ENCODE data around the gene DNAJC21. TPM values are rescaled to one million over a fixed set of nuclear protein-coding genes. Genes with fewer than 3 reads are reported as not detected.

DNAJC21 gene
- total and polyA plus RNA-seq, 9 of the 15 experiments (the other 6 are each of a cell fraction or from before 2014, with no cell fraction given): 26.6 to 105 (median 70.7) TPM

- POLR2A ChIA-PET: interaction anchor here (0.9 to 1.5 kb wide), 6 partner anchors 9 to 16 kb away, joined by 3 to 5 read pairs (median 4); partner anchors contain the start of gene DNAJC21
- H3K36me3 ChIP-seq (ENCODE audit: control insufficient read depth, insufficient read depth, low read length): peaks cover 86% of the 10 kb centered on the region
- no peak overlapping the region for H2AFZ ChIP-seq (ENCODE audit: low read depth, low read length)
- H3K4me2 ChIP-seq (ENCODE audit: insufficient read depth, low read length): no peak overlapping the region
- H3K27ac ChIP-seq (ENCODE audit: extremely low read depth, low read depth, low read length): no peak overlapping the region
- CTCF ChIA-PET (ENCODE audit: low intra/inter-chr PET ratio): no interaction called here
- H3K9ac ChIP-seq (ENCODE audit: insufficient read depth in 1 of 2, low read depth in 2 of 2, low read length in 2 of 2): no peak overlapping the region
- H3K9me1 ChIP-seq (ENCODE audit: control insufficient read depth, insufficient read depth, low read length): no peaks in the 10 kb centered on the region
- DNase-seq (ENCODE audit: extremely low read depth in 1 of 4, low spot score in 3 of 4): no peak
- no peaks in the 10 kb centered on the region for H3K79me2 ChIP-seq (ENCODE audit: control insufficient read depth, insufficient read depth, low read length)
- no peaks in the 10 kb centered on the region for H4K20me1 ChIP-seq (replicated peaks; ENCODE audit: control insufficient read depth, insufficient read depth, low read length)
- WGBS (ENCODE audit: insufficient coverage, low coverage, missing lambda C conversion rate): 100% methylated on average over 2 of the region's 2 CpGs
- in situ Hi-C loops (cut with MboI) (no loop called here), intact Hi-C loops (cut with micrococcal nuclease) (no loop called here)
- BruUV-seq (replicated peaks): no TSS peak
- H3K27me3 ChIP-seq (ENCODE audit: control insufficient read depth in 2 of 2, insufficient read depth in 2 of 2, low read length in 2 of 2): no peaks in the 10 kb centered on the region
- no peak for FAIRE-seq
- H3K9me3 ChIP-seq (replicated peaks; ENCODE audit: control insufficient read depth, insufficient read depth, low read depth, low read length): no peaks in the 10 kb centered on the region
- H3K4me3 ChIP-seq: no peak overlapping the region
- no peak for ATAC-seq
- H3K4me1 ChIP-seq (replicated peaks in 1 of 2; ENCODE audit: control insufficient read depth in 2 of 2, insufficient read depth in 2 of 2, low read length in 2 of 2): no peaks in the 10 kb centered on the region
- no peak for TF ChIP-seq NFYB (IDR thresholded peaks at IDR 0.05; ENCODE audit: extremely low read depth, insufficient read length)
- TF ChIP-seq GATA2 (CRISPR knock-in tag; IDR thresholded peaks at IDR 0.05): no peak
- TF ChIP-seq ZNF584 (CRISPR knock-in tag; IDR thresholded peaks at IDR 0.05; ENCODE audit: low read depth): no peak
- no peak for TF ChIP-seq KDM2B (CRISPR knock-in tag; IDR thresholded peaks at IDR 0.05)
- TF ChIP-seq NFIX (CRISPR knock-in tag; IDR thresholded peaks at IDR 0.05; ENCODE audit: low read depth): no peak
- no peak for TF ChIP-seq ZNF408 (CRISPR knock-in tag; IDR thresholded peaks at IDR 0.05; ENCODE audit: low read depth)
- no peak for TF ChIP-seq MTA3 (IDR thresholded peaks at IDR 0.05; ENCODE audit: borderline replicate concordance)
- no peak for TF ChIP-seq SPI1 (IDR thresholded peaks at IDR 0.05; ENCODE audit: borderline replicate concordance, low read depth, low read length)
- TF ChIP-seq ZNF3 (CRISPR knock-in tag; IDR thresholded peaks at IDR 0.05): no peak
- no peak for TF ChIP-seq KAT2B (IDR thresholded peaks at IDR 0.05; ENCODE audit: low read depth, low read length)
- TF ChIP-seq LARP7 (IDR thresholded peaks at IDR 0.05): no peak
- no peak for TF ChIP-seq MEF2D (tag; conservative IDR thresholded peaks at IDR 0.05; ENCODE audit: low read depth)
- TF ChIP-seq ZNF184 (CRISPR knock-in tag; IDR thresholded peaks at IDR 0.05): no peak
- no peak for TF ChIP-seq AFF1 (IDR thresholded peaks at IDR 0.05; ENCODE audit: low read depth in 1 of 2, partially characterized antibody in 2 of 2)
- no peak for TF ChIP-seq POU5F1 (IDR thresholded peaks at IDR 0.05; ENCODE audit: borderline replicate concordance, low read depth, low read length, partially characterized antibody)
- no peak for TF ChIP-seq FIP1L1 (IDR thresholded peaks at IDR 0.05; ENCODE audit: low read depth, low read length, poor library complexity, severe bottlenecking)
- no peak for TF ChIP-seq PATZ1 (CRISPR knock-in tag; IDR thresholded peaks at IDR 0.05; ENCODE audit: borderline replicate concordance)
These were observed 14.7 kb downstream of the DNAJC21 start for GRCh38 chr5:34944044-34944443.
